T-cell (primary cell): ENCODE measurements around the gene PLXNA3. TPM values are rescaled to one million over a fixed set of nuclear protein-coding genes. Genes with fewer than 3 reads are reported as not detected.

Experiments
- ATAC-seq, 4 experiments: fragments of 200-7000 bp in 3 of 4; fragments of 150-1000 bp in 1 of 4; cut with Tn5 transposase; replicated peaks in 1 of 4; 1 replicate in 3 of 4; 2 replicates in 1 of 4; pipeline ENCODE4 v1.10.0; 2021; ENCODE audit warnings: moderate library complexity in 3 of 4, mild to moderate bottlenecking in 2 of 4, moderate number of reproducible peaks in 1 of 4
- CTCF ChIA-PET, 2 donors: fragments of 300-600 bp; sonication (Branson Sonifier 250); formaldehyde crosslinking; loops; one replicate each; lab custom pipeline; 2022; ENCODE audit warnings: antibody characterized with exemption in 2 of 2; lab: Charles Lee
- POLR2A ChIA-PET, 2 donors: fragments of 300-600 bp; sonication (Branson Sonifier 250); formaldehyde crosslinking; loops; one replicate each; lab custom pipeline; 2022; ENCODE audit warnings: antibody characterized with exemption in 2 of 2; lab: Charles Lee
- DNase-seq, 35 experiments: peaks; one replicate each; pipeline versions ENCODE4 v3.0.0 to v3.0.0-alpha.2; 2013 to 2023
- H3K27ac ChIP-seq: one replicate; pipeline ENCODE4 v1.5.1; 2013; ENCODE audit warnings: low read length
- H3K27me3 ChIP-seq, 2 experiments: replicated peaks in 1 of 2; 1 replicate in 1 of 2; 2 replicates in 1 of 2; pipeline versions ENCODE4 v1.6.1 to v1.7.0; 2013; ENCODE audit warnings: low read length in 1 of 2, mixed read lengths in 1 of 2; ENCODE audit not compliant: control insufficient read depth in 2 of 2, insufficient read depth in 2 of 2; ENCODE audit errors: extremely low read depth in 1 of 2
- H3K36me3 ChIP-seq, 2 donors: 1 replicate in 1 of 2; 2 replicates in 1 of 2; pipeline versions ENCODE4 v1.6.1 to v1.7.0; 2013; ENCODE audit warnings: low read length in 1 of 2; ENCODE audit not compliant: control insufficient read depth in 2 of 2, insufficient read depth in 1 of 2; ENCODE audit errors: extremely low read depth in 1 of 2
- H3K4me1 ChIP-seq, 2 experiments: 1 replicate in 1 of 2; 2 replicates in 1 of 2; pipeline versions ENCODE4 v1.6.1 to v1.7.0; 2013; ENCODE audit warnings: low read length in 2 of 2, mixed read lengths in 1 of 2; ENCODE audit not compliant: insufficient read depth in 2 of 2, control insufficient read depth in 1 of 2; ENCODE audit errors: extremely low read depth in 1 of 2
- H3K4me3 ChIP-seq, 2 donors: 1 replicate in 1 of 2; 2 replicates in 1 of 2; pipeline versions ENCODE4 v1.5.1 to v1.7.0; 2013; ENCODE audit warnings: mild to moderate bottlenecking in 2 of 2, low read length in 1 of 2, moderate library complexity in 1 of 2; ENCODE audit not compliant: control insufficient read depth in 1 of 2; ENCODE audit errors: extremely low read depth in 1 of 2
- H3K9me3 ChIP-seq: 2 replicates; pipeline ENCODE4 v1.7.0; 2013
- H3K27ac Mint-ChIP-seq, 2 donors: one replicate each; pipeline ENCODE4 v1.8.0; 2020 to 2021; ENCODE audit warnings: mild to moderate bottlenecking in 2 of 2, mixed read lengths in 2 of 2
- H3K27me3 Mint-ChIP-seq, 2 donors: one replicate each; pipeline ENCODE4 v1.8.0; 2021 to 2022; ENCODE audit warnings: mixed read lengths in 2 of 2
- H3K36me3 Mint-ChIP-seq: one replicate; pipeline ENCODE4 v1.8.0; 2021; ENCODE audit warnings: mixed read lengths
- H3K4me1 Mint-ChIP-seq, 3 donors: one replicate each; pipeline ENCODE4 v1.8.0; 2020 to 2022; ENCODE audit warnings: mixed read lengths in 3 of 3, mild to moderate bottlenecking in 1 of 3
- H3K4me3 Mint-ChIP-seq, 3 donors: one replicate each; pipeline ENCODE4 v1.8.0; 2020 to 2022; ENCODE audit warnings: mild to moderate bottlenecking in 3 of 3, mixed read lengths in 3 of 3, moderate library complexity in 3 of 3
- H3K9me3 Mint-ChIP-seq, 3 donors: one replicate each; pipeline ENCODE4 v1.8.0; 2020 to 2022; ENCODE audit warnings: mixed read lengths in 3 of 3
- WGBS: methylation state at CpG from one replicate; pipeline ENCODE4 v1.1.5; 2013; ENCODE audit warnings: missing lambda C conversion rate; ENCODE audit not compliant: insufficient coverage; 5-methylcytosine and 5-hydroxymethylcytosine counted together
- total RNA-seq, 35 experiments: library from RNA in 6 of 35; stranded (reverse) in 6 of 35; fragments of 120-200 nt in 1 of 35; gene quantifications; one replicate each; pipeline versions ENCODE4 v1.2.1 to v1.2.4 and lab custom pipeline; 2013 to 2026

Gene PLXNA3
- total RNA-seq, 5 donors from 2014 or later (not counting 1 experiment from before 2014, with no cell fraction given): 48.1 to 87.0 (median 72.9) TPM

DNA sequence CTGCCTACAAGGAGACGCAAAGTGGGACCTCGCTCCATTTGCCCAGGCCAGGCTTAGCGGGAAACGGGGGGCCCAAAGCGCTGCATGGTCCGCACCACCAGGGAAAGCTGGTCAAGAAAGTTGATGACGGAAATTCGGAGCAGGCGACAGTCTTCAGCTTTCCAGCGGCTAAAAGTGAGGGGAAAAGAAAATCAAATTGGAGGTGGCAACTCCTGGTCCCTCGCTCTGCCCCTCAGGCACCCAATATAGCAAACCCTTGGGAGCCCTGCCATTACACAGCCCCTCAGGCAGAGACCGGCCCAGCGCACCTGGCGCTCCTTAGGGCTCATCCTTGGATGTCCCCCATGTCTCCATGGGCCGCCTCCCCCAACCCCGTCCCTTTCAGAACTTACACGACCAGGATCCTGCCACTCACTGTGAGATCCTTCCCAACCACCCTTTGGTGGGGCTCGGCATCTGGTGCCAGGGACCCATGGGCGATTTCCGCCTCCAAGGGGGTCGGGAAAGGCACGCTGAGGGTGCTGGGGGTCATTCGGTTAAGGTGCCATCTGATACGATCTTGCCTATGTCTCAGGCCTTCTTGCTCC is 19.9 kb downstream of the PLXNA3 start:
- H3K27me3 Mint-ChIP-seq: peaks cover 0 to 8% of the 10 kb centered on the region in 2 donors
- peak in 1 of 35 experiments; percentile 4 for DNase-seq

DNA sequence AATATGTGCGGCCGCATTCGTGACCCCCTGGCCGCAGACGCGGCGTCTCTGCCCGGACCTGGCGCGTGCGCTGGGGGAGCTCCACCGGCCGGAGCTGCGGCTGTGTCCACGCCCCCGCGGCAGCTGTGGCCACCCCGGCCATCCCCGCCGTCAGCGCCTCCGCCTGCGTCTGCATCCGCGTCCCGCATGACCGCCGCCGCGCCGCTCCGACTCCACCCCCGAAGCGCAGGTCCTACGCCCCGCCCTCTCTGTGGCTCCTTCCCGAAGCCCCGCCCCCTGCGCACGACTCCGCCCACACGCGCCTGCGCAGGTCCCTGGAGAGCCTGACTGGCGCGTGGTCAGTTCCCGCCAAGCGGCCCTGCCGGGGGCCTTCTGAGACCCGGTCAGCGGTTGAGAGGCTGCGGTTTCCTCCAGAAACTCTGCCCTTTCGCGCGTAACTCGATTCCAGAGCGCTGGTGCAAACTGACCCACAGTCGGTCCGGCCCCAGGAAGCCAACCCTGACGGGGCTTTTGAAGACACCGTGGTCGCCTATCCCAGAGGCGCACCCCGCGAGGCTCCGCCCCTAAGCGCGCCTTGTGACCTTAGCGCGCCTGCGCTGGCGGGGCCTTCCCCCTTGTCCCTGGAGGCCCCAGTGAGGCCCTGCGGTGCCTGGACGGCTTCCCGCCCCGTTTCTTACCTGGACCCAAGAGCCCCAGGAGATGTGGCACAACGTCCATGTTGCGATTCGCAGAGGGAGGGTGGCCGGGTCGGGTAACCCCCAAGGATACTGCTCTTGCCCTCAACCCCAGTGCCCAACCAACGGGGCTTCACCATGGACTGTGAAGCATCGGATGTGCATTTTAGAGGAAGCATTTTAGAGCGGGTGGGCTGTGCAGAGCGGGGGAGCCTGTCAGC is 20.9 kb downstream of the PLXNA3 start, which contains the start of gene LAGE3:
LAGE3 (minus strand) TSS at position 554 of the 895 bp plus-strand sequence; CDS start at position 188, 366 bp downstream.
- peak within 1 kb of the TSS; percentile 86 to 89 for H3K27ac Mint-ChIP-seq
- H3K9me3 Mint-ChIP-seq: no peaks in the 10 kb centered on the region
- peaks cover 5 to 37% of the 10 kb centered on the region in 2 experiments for H3K4me1 ChIP-seq
- peak within 1 kb of the TSS; percentile 77 to 80 (median 78) for H3K4me3 Mint-ChIP-seq
- WGBS: under 1% methylated on average over 46 of the region's 85 CpGs
- H3K27ac ChIP-seq: peak within 1 kb of the TSS; percentile 79
- no peaks in the 10 kb centered on the region for H3K36me3 Mint-ChIP-seq
- POLR2A ChIA-PET: interaction anchor here in 1 of 2 donors (0.7 kb wide), 1 partner anchor 21 kb away, joined by 3 read pairs; the partner anchor contains the start of gene PLXNA3
- H3K4me3 ChIP-seq: peak within 1 kb of the TSS; percentile 34 to 62
- ATAC-seq (peak; percentile 90 to 93 (median 92)), DNase-seq (peak; percentile 76 to 96 (median 88))
- H3K36me3 ChIP-seq: peaks cover 0 to under 1% of the 10 kb centered on the region in 2 donors
- H3K27me3 ChIP-seq: no peaks in the 10 kb centered on the region
- H3K4me1 Mint-ChIP-seq: peaks cover 19 to 35% (median 25%) of the 10 kb centered on the region in 3 donors
- CTCF ChIA-PET: no interaction called here
- no peaks in the 10 kb centered on the region for H3K9me3 ChIP-seq
- H3K27me3 Mint-ChIP-seq: peaks cover 0 to 8% of the 10 kb centered on the region in 2 donors

More for the DNA sequence above, 19.9 kb downstream of the PLXNA3 start:
- Histone ChIP-seq H3K27ac (peak overlapping the region; percentile 34), H3K36me3 (no peaks in the 10 kb centered on the region), H3K4me3 (peak overlapping the region; percentile 0 to 48), H3K4me1 (peaks cover 5 to 29% of the 10 kb centered on the region in 2 experiments), H3K27me3 (no peaks in the 10 kb centered on the region), H3K9me3 (no peaks in the 10 kb centered on the region)
- peak overlapping the region in 1 of 2 donors; percentile 76 for H3K27ac Mint-ChIP-seq
- POLR2A ChIA-PET: interaction anchor here in 1 of 2 donors (0.7 kb wide), 1 partner anchor 20 kb away, joined by 3 read pairs; the partner anchor contains the start of gene PLXNA3
- H3K4me1 Mint-ChIP-seq: peaks cover 11 to 30% (median 18%) of the 10 kb centered on the region in 3 donors
- no peaks in the 10 kb centered on the region for H3K36me3 Mint-ChIP-seq
- ATAC-seq: no peak
- WGBS: 100% methylated on average over 8 of the region's 24 CpGs
- CTCF ChIA-PET: no interaction called here
- peak overlapping the region; percentile 75 to 80 (median 77) for H3K4me3 Mint-ChIP-seq
- H3K9me3 Mint-ChIP-seq: no peaks in the 10 kb centered on the region

- ATAC-seq (no peak), DNase-seq (no peak)
- peaks cover 0 to 15% of the 10 kb centered on the region in 2 donors for H3K36me3 ChIP-seq
- Mint-ChIP-seq H3K27me3 (peaks cover 0 to 8% of the 10 kb centered on the region in 2 donors), H3K4me3 (no peak overlapping the region), H3K4me1 (peaks cover 25 to 37% (median 30%) of the 10 kb centered on the region in 3 donors), H3K27ac (no peak overlapping the region), H3K36me3 (no peaks in the 10 kb centered on the region), H3K9me3 (no peaks in the 10 kb centered on the region)
- WGBS: no CpG with 5 or more reads among the region's 5 CpGs
- H3K4me3 ChIP-seq: no peak overlapping the region
- no peaks in the 10 kb centered on the region for H3K9me3 ChIP-seq
- no peak overlapping the region for H3K27ac ChIP-seq
- CTCF ChIA-PET: no interaction called here
- no peaks in the 10 kb centered on the region for H3K27me3 ChIP-seq
- POLR2A ChIA-PET: no interaction called here
- H3K4me1 ChIP-seq: peaks cover 5 to 56% of the 10 kb centered on the region in 2 experiments
Measured at GRCh38 chrX:154481195-154481594, 23.1 kb downstream of the PLXNA3 start.

GRCh38 chrX:154481911-154482601 is 24.0 kb downstream of the PLXNA3 start:
- H3K27me3 ChIP-seq: no peaks in the 10 kb centered on the region
- peaks cover under 1 to 54% of the 10 kb centered on the region in 2 experiments for H3K4me1 ChIP-seq
- no peak overlapping the region for H3K27ac ChIP-seq
- ChIA-PET CTCF (no interaction called here), POLR2A (no interaction called here)
- peak overlapping the region in 1 of 2 donors; percentile 28 for H3K27ac Mint-ChIP-seq
- peaks cover 0 to 8% of the 10 kb centered on the region in 2 donors for H3K27me3 Mint-ChIP-seq
- H3K36me3 ChIP-seq: peaks cover 0 to 15% of the 10 kb centered on the region in 2 donors
- DNase-seq (no peak), ATAC-seq (no peak)
- H3K9me3 Mint-ChIP-seq: no peaks in the 10 kb centered on the region
- WGBS: 89% methylated on average over 4 of the region's 14 CpGs
- no peaks in the 10 kb centered on the region for H3K9me3 ChIP-seq
- no peaks in the 10 kb centered on the region for H3K36me3 Mint-ChIP-seq
- peaks cover 25 to 34% (median 31%) of the 10 kb centered on the region in 3 donors for H3K4me1 Mint-ChIP-seq
- peak overlapping the region in 1 of 3 donors; percentile 15 for H3K4me3 Mint-ChIP-seq
- H3K4me3 ChIP-seq: no peak overlapping the region

DNA sequence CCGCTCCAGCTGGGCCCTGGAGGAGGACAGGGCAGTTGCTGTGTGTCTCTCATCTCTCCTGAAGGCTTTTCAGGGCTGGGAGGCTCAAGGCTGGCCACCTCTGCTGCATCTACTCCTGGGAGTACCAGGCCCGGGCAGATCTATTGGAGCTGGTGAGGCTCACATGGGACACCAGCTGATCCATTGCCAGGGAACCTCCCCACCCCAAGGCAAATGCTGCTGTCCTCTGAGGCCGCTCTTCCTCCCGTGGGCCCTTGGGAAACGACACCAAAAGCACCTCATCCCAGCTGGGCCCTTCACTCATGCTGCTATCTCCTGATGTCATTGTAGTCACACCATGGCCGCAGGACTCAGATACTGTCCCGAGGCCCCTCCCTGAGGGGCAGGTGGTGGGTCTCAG is 24.7 kb downstream of the PLXNA3 start:
- Mint-ChIP-seq H3K4me1 (peaks cover 24 to 30% (median 27%) of the 10 kb centered on the region in 3 donors), H3K4me3 (no peak overlapping the region), H3K27ac (peak overlapping the region in 1 of 2 donors; percentile 34), H3K9me3 (no peaks in the 10 kb centered on the region), H3K36me3 (no peaks in the 10 kb centered on the region), H3K27me3 (peaks cover 0 to 8% of the 10 kb centered on the region in 2 donors)
- H3K4me3 ChIP-seq: no peak overlapping the region
- ATAC-seq: no peak
- ChIA-PET CTCF (interaction anchor here in 1 of 2 donors (0.7 kb wide), 1 partner anchor 42 kb away, joined by 4 read pairs; no protein-coding TSS in a partner anchor), POLR2A (no interaction called here)
- DNase-seq: no peak
- peaks cover 0 to 17% of the 10 kb centered on the region in 2 donors for H3K36me3 ChIP-seq
- no peaks in the 10 kb centered on the region for H3K9me3 ChIP-seq
- 93% methylated on average over 3 of the region's 7 CpGs for WGBS
- no peak overlapping the region for H3K27ac ChIP-seq
- H3K27me3 ChIP-seq: no peaks in the 10 kb centered on the region
- H3K4me1 ChIP-seq: peaks cover 0 to 58% of the 10 kb centered on the region in 2 experiments
